OCI-LY1 (cell line): ENCODE results near the gene CFP.

ENCODE experiments used
- H2AFZ ChIP-seq: fragments of 200-600 bp; sonication (generic), shearing (Covaris generic); 2 replicates; pipeline ENCODE4 v1.6.0; 2014; ENCODE audit warnings: antibody characterized with exemption, mild to moderate bottlenecking, low read length
- H3F3A ChIP-seq: fragments of 200-600 bp; sonication (generic), shearing (Covaris generic); 2 replicates; pipeline ENCODE4 v1.6.0; 2014; ENCODE audit warnings: mild to moderate bottlenecking, antibody characterized with exemption, low read length, moderate library complexity; ENCODE audit not compliant: insufficient read depth
- H3K27ac ChIP-seq: fragments of 200-600 bp; sonication (generic); 2 replicates; pipeline ENCODE4 v1.5.1; 2014; ENCODE audit warnings: low read length, mixed run types, mild to moderate bottlenecking, low read depth; ENCODE audit not compliant: poor library complexity, severe bottlenecking
- H3K27me3 ChIP-seq: fragments of 200-600 bp; sonication (generic); 2 replicates; pipeline ENCODE4 v1.6.0; 2014; ENCODE audit warnings: antibody characterized with exemption, mild to moderate bottlenecking, low read length, moderate library complexity; ENCODE audit not compliant: insufficient read depth
- H3K36me3 ChIP-seq: fragments of 200-600 bp; sonication (generic); 2 replicates; pipeline ENCODE4 v1.6.1; 2014; ENCODE audit warnings: mild to moderate bottlenecking, antibody characterized with exemption, low read length, moderate library complexity, mixed read lengths; ENCODE audit not compliant: insufficient read depth
- H3K4me1 ChIP-seq: fragments of 200-600 bp; sonication (generic); 2 replicates; pipeline ENCODE4 v1.5.1; 2014; ENCODE audit warnings: mild to moderate bottlenecking, low read length, moderate library complexity; ENCODE audit not compliant: insufficient read depth, severe bottlenecking
- H3K4me2 ChIP-seq: fragments of 200-600 bp; sonication (generic), shearing (Covaris generic); 2 replicates; pipeline ENCODE4 v1.6.1; 2014; ENCODE audit warnings: low read length
- H3K4me3 ChIP-seq: fragments of 200-600 bp; sonication (generic); 2 replicates; pipeline ENCODE4 v1.5.1; 2014; ENCODE audit warnings: low read length, low read depth, mild to moderate bottlenecking, mixed read lengths; ENCODE audit not compliant: poor library complexity, severe bottlenecking
- H3K79me2 ChIP-seq: fragments of 200-600 bp; shearing (Covaris generic); 2 replicates; pipeline ENCODE4 v1.6.1; 2016; ENCODE audit warnings: mixed run types, low read length, mixed read lengths; ENCODE audit not compliant: insufficient read depth
- H3K9ac ChIP-seq: fragments of 200-600 bp; sonication (generic), shearing (Covaris generic); 2 replicates; pipeline ENCODE4 v1.6.1; 2014; ENCODE audit warnings: mild to moderate bottlenecking, low read length, mixed read lengths
- H3K9me2 ChIP-seq: fragments of 200-600 bp; sonication (generic), shearing (Covaris generic); 2 replicates; pipeline ENCODE4 v1.6.1; 2014; ENCODE audit warnings: low read depth, mild to moderate bottlenecking, low read length, mixed read lengths
- H3K9me3 ChIP-seq: fragments of 200-600 bp; shearing (Covaris generic); 2 replicates; pipeline ENCODE4 v1.6.1; 2014; ENCODE audit warnings: low read length, mixed read lengths
- H4K20me1 ChIP-seq: fragments of 200-600 bp; sonication (generic), shearing (Covaris generic); 2 replicates; pipeline ENCODE4 v1.6.0; 2016; ENCODE audit warnings: mild to moderate bottlenecking, low read length; ENCODE audit not compliant: insufficient read depth
- EZH2 ChIP-seq: fragments of 200-600 bp; sonication (generic), shearing (Covaris generic); IDR thresholded peaks from 2 replicates; pipeline ENCODE4 v1.8.0; 2017; ENCODE audit warnings: borderline replicate concordance, mixed run types, mild to moderate bottlenecking, antibody characterized with exemption, low read length, moderate library complexity, mixed read lengths
- TF ChIP-seq, protein P1 (sequence below): fragments of 200-600 bp; sonication (generic), shearing (Covaris generic); IDR thresholded peaks from 2 replicates; pipeline ENCODE4 v1.5.1; 2017; ENCODE audit warnings: mild to moderate bottlenecking, antibody characterized with exemption, low read length, moderate library complexity, mixed read lengths

CFP gene

DNA sequence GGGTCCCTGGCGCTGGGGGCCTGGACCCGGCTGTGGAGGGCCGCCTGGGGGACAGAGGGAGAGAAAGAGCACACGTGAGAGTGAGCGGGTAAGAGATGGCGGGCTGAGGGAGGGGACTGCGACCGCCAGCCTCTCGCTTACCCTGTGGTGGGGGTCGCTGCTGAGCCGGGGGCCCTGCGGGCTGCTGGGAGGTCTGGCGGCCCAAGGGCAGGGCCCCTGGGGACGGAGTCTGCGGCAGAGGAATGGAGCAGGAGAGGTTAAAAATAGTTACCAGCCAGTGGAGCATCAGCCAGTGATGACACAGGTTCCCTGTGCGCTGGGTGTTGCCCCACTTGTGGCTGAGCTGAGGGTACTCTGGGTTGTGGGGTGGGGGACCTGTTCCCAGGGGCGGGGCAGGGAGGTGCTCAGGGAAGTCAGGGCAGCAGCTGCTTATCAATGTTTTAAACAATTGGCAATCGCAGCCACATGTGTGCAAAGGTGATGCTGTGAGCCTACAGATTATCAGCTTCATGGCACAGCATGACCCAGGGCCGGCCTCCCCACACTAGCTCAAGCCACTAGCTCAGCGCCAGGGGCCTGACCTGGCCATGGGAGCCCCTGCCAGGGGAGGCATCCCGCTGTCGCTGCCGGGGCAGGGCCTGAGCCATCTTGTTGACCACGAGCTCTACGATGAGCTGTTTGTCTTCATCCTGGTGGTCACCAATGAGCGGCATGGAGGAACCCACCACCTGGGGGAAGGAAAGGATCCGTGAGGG, 55.0 kb downstream of the CFP start:
- Histone ChIP-seq H3K9ac (no peak overlapping the region), H4K20me1 (no peaks in the 10 kb centered on the region), H3K27me3 (no peaks in the 10 kb centered on the region), H2AFZ (no peak overlapping the region), H3K9me2 (no peaks in the 10 kb centered on the region), H3F3A (no peaks in the 10 kb centered on the region), H3K4me1 (no peaks in the 10 kb centered on the region), H3K27ac (no peak overlapping the region), H3K4me3 (no peak overlapping the region), H3K4me2 (no peak overlapping the region), H3K79me2 (no peaks in the 10 kb centered on the region), H3K36me3 (peaks cover 9% of the 10 kb centered on the region), H3K9me3 (no peaks in the 10 kb centered on the region)
- TF ChIP-seq, protein P1, sequence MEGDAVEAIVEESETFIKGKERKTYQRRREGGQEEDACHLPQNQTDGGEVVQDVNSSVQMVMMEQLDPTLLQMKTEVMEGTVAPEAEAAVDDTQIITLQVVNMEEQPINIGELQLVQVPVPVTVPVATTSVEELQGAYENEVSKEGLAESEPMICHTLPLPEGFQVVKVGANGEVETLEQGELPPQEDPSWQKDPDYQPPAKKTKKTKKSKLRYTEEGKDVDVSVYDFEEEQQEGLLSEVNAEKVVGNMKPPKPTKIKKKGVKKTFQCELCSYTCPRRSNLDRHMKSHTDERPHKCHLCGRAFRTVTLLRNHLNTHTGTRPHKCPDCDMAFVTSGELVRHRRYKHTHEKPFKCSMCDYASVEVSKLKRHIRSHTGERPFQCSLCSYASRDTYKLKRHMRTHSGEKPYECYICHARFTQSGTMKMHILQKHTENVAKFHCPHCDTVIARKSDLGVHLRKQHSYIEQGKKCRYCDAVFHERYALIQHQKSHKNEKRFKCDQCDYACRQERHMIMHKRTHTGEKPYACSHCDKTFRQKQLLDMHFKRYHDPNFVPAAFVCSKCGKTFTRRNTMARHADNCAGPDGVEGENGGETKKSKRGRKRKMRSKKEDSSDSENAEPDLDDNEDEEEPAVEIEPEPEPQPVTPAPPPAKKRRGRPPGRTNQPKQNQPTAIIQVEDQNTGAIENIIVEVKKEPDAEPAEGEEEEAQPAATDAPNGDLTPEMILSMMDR: no peak
- no peak for TF ChIP-seq EZH2

- Histone ChIP-seq H3K9me2 (no peaks in the 10 kb centered on the region), H3K4me2 (no peak overlapping the region), H3K9me3 (no peaks in the 10 kb centered on the region), H2AFZ (no peak overlapping the region), H3K27me3 (no peaks in the 10 kb centered on the region), H3K4me1 (no peaks in the 10 kb centered on the region), H3K9ac (no peak overlapping the region), H4K20me1 (no peaks in the 10 kb centered on the region), H3F3A (no peaks in the 10 kb centered on the region), H3K27ac (no peak overlapping the region), H3K36me3 (peaks cover 15% of the 10 kb centered on the region), H3K4me3 (no peak overlapping the region), H3K79me2 (no peaks in the 10 kb centered on the region)
- TF ChIP-seq EZH2: no peak
- TF ChIP-seq, protein P1: no peak
These were observed 55.6 kb downstream of the CFP start for GRCh38 chrX:47574076-47574546.

DNA sequence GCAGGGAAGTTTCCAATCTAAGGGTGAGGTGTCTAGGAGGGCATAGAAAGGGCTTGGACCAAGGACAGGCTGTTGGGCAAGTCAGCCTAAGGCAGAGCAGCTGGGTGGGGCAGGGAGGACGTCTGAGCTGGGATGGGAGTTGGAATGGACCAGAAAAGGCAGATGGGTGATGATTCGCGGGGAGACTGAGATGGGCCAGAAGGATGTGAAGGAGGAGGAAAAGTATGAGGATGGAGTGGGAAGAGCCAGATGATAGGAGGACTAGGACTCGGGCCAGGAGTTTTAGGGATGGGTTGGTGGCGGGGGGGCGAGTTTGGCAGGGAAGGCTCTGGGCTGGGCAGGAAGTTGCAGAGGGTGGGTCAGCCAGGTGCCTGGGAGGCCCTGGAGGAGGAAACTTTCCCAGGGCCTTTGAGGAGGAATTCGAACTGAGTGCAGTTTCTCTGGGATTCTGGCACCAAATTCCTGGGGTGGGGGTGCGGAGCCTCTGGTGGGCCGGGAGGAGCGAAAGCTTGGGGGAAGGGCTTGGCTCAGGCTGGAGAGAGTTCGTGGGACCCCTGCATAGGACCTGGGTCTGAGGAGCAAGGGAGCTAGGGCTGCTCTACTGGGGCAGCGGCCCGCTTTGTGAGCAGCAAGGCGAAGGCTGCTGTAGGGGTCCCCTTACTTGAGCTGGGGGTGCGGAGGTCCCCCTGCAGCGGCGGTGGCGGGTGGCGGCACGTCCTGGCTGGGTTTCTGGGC, 56.2 kb downstream of the CFP start:
- Histone ChIP-seq H3K9me3 (no peaks in the 10 kb centered on the region), H3F3A (no peaks in the 10 kb centered on the region), H3K9ac (no peak overlapping the region), H3K4me3 (no peak overlapping the region), H3K4me1 (no peaks in the 10 kb centered on the region), H4K20me1 (no peaks in the 10 kb centered on the region), H3K36me3 (peaks cover 21% of the 10 kb centered on the region), H3K27ac (no peak overlapping the region), H3K9me2 (no peaks in the 10 kb centered on the region), H3K27me3 (no peaks in the 10 kb centered on the region), H3K4me2 (no peak overlapping the region), H3K79me2 (no peaks in the 10 kb centered on the region), H2AFZ (no peak overlapping the region)
- no peak for TF ChIP-seq EZH2
- TF ChIP-seq, protein P1: no peak
